Ishikawa (cell line): ENCODE results near the gene PRICKLE1.
A peak's percentile ranks its signal among the peaks of the same experiment; 100 is the strongest.

Experiments
- CEBPB ChIP-seq: IDR thresholded peaks from 2 replicates; pipeline ENCODE4 v1.6.1; 2012
- CREB1 ChIP-seq: IDR thresholded peaks from 2 replicates; pipeline ENCODE4 v1.6.1; 2012; ENCODE audit warnings: low read depth
- EGR1 ChIP-seq: IDR thresholded peaks from 2 replicates; pipeline ENCODE4 v1.6.1; 2012
- EP300 ChIP-seq: IDR thresholded peaks from 2 replicates; pipeline ENCODE4 v1.6.1; 2012; ENCODE audit warnings: borderline replicate concordance
- FOXM1 ChIP-seq: IDR thresholded peaks from 2 replicates; pipeline ENCODE4 v1.6.1; 2012; ENCODE audit warnings: low read depth, borderline replicate concordance
- NFIC ChIP-seq: IDR thresholded peaks from 2 replicates; pipeline ENCODE4 v1.6.1; 2012
- RAD21 ChIP-seq: IDR thresholded peaks from 2 replicates; pipeline ENCODE4 v1.6.1; 2012; ENCODE audit warnings: low read depth
- TAF1 ChIP-seq: IDR thresholded peaks from 2 replicates; pipeline ENCODE4 v1.6.1; 2012; ENCODE audit warnings: low read depth, mild to moderate bottlenecking
- TCF12 ChIP-seq: IDR thresholded peaks from 2 replicates; pipeline ENCODE4 v1.6.1; 2012; ENCODE audit warnings: low read depth
- TEAD4 ChIP-seq: IDR thresholded peaks from 2 replicates; pipeline ENCODE4 v1.6.1; 2012
- YY1 ChIP-seq: IDR thresholded peaks from 2 replicates; pipeline ENCODE4 v1.6.1; 2012; ENCODE audit warnings: low read depth
- ZBTB7A ChIP-seq: IDR thresholded peaks from 2 replicates; pipeline ENCODE4 v1.6.1; 2012; ENCODE audit warnings: low read depth
- TF ChIP-seq, protein P1 (sequence below): IDR thresholded peaks from 2 replicates; pipeline ENCODE4 v1.6.1; 2012; ENCODE audit warnings: low read depth, mild to moderate bottlenecking
- TF ChIP-seq, protein P2 (sequence below): IDR thresholded peaks from 2 replicates; pipeline ENCODE4 v1.6.1; 2012
- TF ChIP-seq, protein P3 (sequence below): IDR thresholded peaks from 2 replicates; pipeline ENCODE4 v1.6.1; 2012

Gene PRICKLE1

DNA sequence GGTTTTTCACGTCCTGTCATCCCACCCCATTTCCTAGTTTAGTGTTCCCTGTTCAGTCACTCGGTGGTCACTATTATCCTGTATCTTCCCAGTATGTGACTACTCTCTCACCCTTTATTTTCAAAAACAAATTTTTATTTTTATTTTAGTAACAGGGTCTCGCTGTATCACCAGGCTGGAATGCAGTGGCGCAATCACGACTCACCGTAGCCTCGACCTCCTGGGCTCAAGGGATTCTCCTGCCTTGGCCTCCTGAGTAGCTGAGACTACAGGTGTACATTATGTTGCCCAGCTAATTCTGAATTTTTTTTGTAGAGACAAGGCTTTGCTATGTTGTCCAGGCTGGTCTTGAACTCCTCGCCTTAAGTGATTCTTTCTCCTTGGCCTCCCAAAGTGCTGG lies 20.1 kb upstream of the PRICKLE1 start:
- TF ChIP-seq CEBPB (peak; percentile 70), TEAD4 (0 out of 2 replicates have a peak, but pooled peaks have one; percentile 15), YY1 (no peak)

DNA sequence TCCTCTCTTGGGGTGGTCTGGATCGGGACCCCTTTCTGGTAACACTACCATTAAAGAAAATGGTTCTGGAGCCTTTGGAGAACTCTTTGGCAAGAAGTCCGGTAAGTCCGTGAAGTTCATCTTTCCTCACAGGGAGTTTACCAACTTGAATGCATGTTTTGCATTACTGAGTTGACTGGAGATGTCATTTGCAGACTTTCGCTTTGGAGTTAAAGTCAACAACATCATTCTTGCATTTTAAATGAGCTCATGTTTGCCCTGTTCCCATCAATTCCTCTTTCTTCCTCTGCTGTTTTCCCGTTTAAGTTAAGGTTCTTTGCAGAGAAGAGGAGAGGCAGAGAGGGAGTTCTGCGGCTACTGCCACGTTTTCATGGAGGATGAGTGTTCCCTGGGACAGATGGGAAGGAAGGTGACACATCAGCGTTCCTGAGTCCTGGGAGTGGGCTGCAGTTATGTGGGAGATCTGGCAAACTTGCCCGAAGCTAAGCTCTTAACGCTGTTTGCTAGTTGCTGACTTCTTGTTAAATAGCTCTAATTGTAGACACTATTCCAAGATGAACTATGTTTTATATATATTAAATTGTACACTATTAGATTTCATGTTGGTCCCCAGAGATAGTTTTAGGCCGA lies 18.8 kb upstream of the PRICKLE1 start:
- TF ChIP-seq TEAD4 (no peak), ZBTB7A (no peak), EGR1 (no peak), NFIC (no peak), YY1 (no peak), EP300 (no peak), FOXM1 (no peak), CREB1 (no peak), RAD21 (no peak), CEBPB (no peak), TAF1 (no peak), TCF12 (no peak)
- TF ChIP-seq, protein P1, sequence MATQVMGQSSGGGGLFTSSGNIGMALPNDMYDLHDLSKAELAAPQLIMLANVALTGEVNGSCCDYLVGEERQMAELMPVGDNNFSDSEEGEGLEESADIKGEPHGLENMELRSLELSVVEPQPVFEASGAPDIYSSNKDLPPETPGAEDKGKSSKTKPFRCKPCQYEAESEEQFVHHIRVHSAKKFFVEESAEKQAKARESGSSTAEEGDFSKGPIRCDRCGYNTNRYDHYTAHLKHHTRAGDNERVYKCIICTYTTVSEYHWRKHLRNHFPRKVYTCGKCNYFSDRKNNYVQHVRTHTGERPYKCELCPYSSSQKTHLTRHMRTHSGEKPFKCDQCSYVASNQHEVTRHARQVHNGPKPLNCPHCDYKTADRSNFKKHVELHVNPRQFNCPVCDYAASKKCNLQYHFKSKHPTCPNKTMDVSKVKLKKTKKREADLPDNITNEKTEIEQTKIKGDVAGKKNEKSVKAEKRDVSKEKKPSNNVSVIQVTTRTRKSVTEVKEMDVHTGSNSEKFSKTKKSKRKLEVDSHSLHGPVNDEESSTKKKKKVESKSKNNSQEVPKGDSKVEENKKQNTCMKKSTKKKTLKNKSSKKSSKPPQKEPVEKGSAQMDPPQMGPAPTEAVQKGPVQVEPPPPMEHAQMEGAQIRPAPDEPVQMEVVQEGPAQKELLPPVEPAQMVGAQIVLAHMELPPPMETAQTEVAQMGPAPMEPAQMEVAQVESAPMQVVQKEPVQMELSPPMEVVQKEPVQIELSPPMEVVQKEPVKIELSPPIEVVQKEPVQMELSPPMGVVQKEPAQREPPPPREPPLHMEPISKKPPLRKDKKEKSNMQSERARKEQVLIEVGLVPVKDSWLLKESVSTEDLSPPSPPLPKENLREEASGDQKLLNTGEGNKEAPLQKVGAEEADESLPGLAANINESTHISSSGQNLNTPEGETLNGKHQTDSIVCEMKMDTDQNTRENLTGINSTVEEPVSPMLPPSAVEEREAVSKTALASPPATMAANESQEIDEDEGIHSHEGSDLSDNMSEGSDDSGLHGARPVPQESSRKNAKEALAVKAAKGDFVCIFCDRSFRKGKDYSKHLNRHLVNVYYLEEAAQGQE = no peak
- TF ChIP-seq, protein P2, sequence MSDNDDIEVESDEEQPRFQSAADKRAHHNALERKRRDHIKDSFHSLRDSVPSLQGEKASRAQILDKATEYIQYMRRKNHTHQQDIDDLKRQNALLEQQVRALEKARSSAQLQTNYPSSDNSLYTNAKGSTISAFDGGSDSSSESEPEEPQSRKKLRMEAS = no peak
- TF ChIP-seq, protein P3, sequence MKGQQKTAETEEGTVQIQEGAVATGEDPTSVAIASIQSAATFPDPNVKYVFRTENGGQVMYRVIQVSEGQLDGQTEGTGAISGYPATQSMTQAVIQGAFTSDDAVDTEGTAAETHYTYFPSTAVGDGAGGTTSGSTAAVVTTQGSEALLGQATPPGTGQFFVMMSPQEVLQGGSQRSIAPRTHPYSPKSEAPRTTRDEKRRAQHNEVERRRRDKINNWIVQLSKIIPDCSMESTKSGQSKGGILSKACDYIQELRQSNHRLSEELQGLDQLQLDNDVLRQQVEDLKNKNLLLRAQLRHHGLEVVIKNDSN = no peak

DNA sequence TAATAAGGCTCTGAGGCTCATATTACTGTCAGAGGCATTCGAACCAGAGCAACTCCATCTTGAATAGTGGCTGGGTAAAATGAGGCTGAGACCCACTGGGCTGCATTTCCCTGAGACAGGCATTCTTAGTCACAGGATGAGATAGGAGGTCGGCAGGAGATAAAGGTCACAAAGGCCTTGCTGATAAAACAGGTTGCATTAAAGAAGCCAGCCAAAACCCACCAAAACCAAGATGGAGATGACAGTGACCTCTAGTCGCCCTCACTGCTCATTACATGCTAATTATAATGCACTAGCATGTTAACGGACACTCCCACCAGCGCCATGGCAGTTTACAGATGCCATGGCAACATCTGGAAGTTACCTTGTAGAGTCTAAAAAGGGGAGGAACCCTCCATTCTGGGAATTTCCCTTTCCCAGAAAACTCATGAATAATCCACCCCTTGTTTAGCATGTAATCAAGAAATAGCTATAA lies 18.1 kb upstream of the PRICKLE1 start:
- TF ChIP-seq ZBTB7A = no peak
- no peak for TF ChIP-seq RAD21
- TF ChIP-seq EGR1 = no peak
- TF ChIP-seq CREB1 = no peak
- no peak for TF ChIP-seq YY1
- TF ChIP-seq, protein P3 = no peak
- TF ChIP-seq TCF12 = no peak
- no peak for TF ChIP-seq CEBPB
- TF ChIP-seq, protein P2 = no peak
- no peak for TF ChIP-seq EP300
- TF ChIP-seq, protein P1 = no peak
- no peak for TF ChIP-seq FOXM1
- TF ChIP-seq TEAD4 = no peak
- TF ChIP-seq NFIC = no peak
- no peak for TF ChIP-seq TAF1

DNA sequence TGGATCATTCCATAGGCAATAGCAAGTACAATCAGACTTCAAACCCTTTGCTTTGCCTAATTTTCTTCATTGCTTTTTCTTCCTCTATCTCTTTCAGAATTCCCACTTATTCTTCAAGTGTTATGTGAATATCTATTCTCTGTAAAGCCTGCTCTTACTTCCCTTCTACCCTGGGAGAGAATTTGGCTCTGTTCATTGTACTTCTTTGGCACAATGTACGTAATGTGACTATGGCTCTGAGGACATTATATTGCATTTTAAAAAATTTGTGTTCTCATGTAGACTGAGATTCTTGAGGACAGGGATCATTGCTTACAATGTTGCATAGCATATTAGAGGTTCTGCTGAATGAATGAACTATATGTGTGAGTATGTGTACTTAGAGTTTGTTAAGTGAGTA lies 16.9 kb upstream of the PRICKLE1 start:
- no peak for TF ChIP-seq EGR1
- TF ChIP-seq, protein P2 = no peak
- TF ChIP-seq, protein P1 = no peak
- no peak for TF ChIP-seq TCF12
- no peak for TF ChIP-seq RAD21
- TF ChIP-seq TAF1 = no peak
- TF ChIP-seq CEBPB = no peak
- no peak for TF ChIP-seq YY1
- no peak for TF ChIP-seq NFIC
- no peak for TF ChIP-seq FOXM1
- no peak for TF ChIP-seq CREB1
- TF ChIP-seq, protein P3 = no peak
